Measurements from ENCODE around the gene SPRN. TPM values are rescaled to one million over a fixed set of nuclear protein-coding genes. Genes with fewer than 3 reads are reported as not detected.
A peak's percentile ranks its signal among the peaks of the same experiment; 100 is the strongest.

Gene SPRN
- total RNA-seq, 8 experiments from 2014 or later: 2.2 to 8.8 (median 3.4) TPM

- no peaks in the 10 kb centered on the region for H3K4me1 ChIP-seq (replicated peaks in 1 of 2)
- 30 to 90% (median 68%) methylated on average over 2 to 6 of the region's 7 CpGs; no CpG with 5 or more reads in 5 of the 10 experiments for WGBS, 10 experiments
- H3K4me3 ChIP-seq: no peak overlapping the region
- ATAC-seq (replicated peaks in 6 of 8): no peak
- in situ Hi-C loops (cut with MboI; ENCODE audit: low pct_unique_long_range_greater_than_20kb in 2 of 9, low sequenced_read_pairs in 9 of 9, unreplicated experiment in 9 of 9): no loop called here
- H3K27ac ChIP-seq: no peak overlapping the region
Observed at GRCh38 chr10:133461027-133461426, 36.6 kb upstream of the SPRN start.

DNA sequence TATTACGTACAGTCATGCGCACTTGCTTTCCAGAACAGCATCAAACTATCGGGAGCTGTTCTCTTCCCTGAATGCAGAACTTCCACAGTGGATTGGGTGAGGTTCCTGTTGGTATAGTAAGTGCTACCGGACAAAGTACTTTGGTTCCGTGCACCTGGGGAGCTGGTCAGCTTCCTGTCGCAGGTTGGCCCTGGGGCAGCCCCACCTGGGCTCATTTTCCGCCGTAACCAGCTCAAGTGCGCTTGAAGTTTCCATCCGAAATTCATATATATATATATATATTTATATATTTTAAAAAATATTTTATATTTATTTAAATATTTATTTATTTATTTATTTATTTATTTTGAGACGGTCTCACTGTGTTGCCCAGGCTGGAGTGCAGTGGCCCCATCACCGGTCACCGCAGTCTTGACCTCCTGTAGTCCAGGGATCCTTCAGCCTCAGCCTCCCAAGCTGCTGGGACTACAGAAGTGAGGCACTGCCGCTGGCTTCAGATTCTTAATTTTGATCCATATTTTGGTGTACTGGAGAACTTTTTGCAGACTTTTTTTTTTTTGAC, 35.9 kb upstream of the SPRN start:
- in situ Hi-C loops (cut with MboI; ENCODE audit: low pct_unique_long_range_greater_than_20kb in 2 of 9, low sequenced_read_pairs in 9 of 9, unreplicated experiment in 9 of 9): no loop called here

GRCh38 chr10:133459454-133460207, 35.2 kb upstream of the SPRN start:
- in situ Hi-C loops (cut with MboI; ENCODE audit: low pct_unique_long_range_greater_than_20kb in 2 of 9, low sequenced_read_pairs in 9 of 9, unreplicated experiment in 9 of 9): no loop called here
- H3K4me3 ChIP-seq: no peak overlapping the region
- WGBS, 10 experiments: 50 to 100% (median 83%) methylated on average over 2 to 3 of the region's 81 CpGs; no CpG with 5 or more reads in 7 of the 10 experiments
- H3K27ac ChIP-seq: no peak overlapping the region
- no peak for ATAC-seq (replicated peaks in 6 of 8)
- H3K4me1 ChIP-seq (replicated peaks in 1 of 2): no peaks in the 10 kb centered on the region

More for the DNA sequence above, 35.9 kb upstream of the SPRN start:
- Histone ChIP-seq H3K4me3 (no peak overlapping the region), H3K4me1 (replicated peaks in 1 of 2) (no peaks in the 10 kb centered on the region), H3K27ac (no peak overlapping the region)
- ATAC-seq (replicated peaks in 6 of 8): no peak
- 77 to 100% (median 88%) methylated on average over 1 to 11 of the region's 14 CpGs; no CpG with 5 or more reads in 1 of the 10 experiments for WGBS, 10 experiments

DNA sequence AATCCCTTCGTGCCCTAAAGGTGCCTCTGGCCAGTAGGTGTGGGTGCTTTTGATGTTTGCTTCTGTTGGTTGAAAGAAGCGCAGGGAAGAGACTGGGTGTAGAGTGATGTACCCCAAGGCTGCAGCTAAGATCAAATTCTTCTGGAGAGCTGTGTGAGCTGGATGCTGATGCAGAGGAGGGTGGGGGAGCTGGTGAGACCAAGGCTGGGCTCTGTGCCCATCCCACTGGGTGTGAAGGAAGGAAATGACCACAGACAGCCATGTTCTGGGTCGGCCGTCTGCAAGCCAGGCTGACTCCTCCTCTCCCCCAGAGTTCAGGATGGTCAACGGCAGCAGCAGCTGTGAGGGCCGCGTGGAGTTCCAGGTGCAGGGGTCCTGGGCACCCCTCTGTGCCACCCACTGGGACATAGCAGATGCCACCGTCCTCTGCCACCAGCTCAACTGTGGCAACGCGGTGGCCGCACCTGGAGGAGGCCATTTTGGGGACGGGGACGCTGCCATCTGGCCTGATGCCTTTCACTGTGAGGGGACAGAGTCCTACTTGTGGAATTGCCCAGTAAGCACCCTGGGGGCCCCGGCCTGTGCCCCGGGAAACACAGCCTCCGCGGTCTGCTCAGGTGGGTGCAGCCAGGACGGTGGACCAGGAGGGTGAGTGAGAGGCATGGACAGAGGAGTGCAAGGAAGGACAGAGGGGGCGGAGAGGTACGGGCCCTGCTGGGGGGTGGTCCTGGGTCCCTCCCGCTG, 34.5 kb upstream of the SPRN start:
- Histone ChIP-seq H3K4me3 (no peak overlapping the region), H3K4me1 (replicated peaks in 1 of 2) (no peaks in the 10 kb centered on the region), H3K27ac (no peak overlapping the region)
- peak in 1 of 8 experiments; percentile 30 for ATAC-seq (replicated peaks in 6 of 8)
- in situ Hi-C loops (cut with MboI; ENCODE audit: low pct_unique_long_range_greater_than_20kb in 2 of 9, low sequenced_read_pairs in 9 of 9, unreplicated experiment in 9 of 9): no loop called here
- WGBS, 10 experiments: 44 to 95% (median 86%) methylated on average over 2 to 13 of the region's 21 CpGs; no CpG with 5 or more reads in 4 of the 10 experiments

GRCh38 chr10:133458021-133458709, 33.7 kb upstream of the SPRN start:
- 20 to 76% methylated on average over 1 to 5 of the region's 40 CpGs; no CpG with 5 or more reads in 8 of the 10 experiments for WGBS, 10 experiments
- Histone ChIP-seq H3K4me3 (no peak overlapping the region), H3K4me1 (replicated peaks in 1 of 2) (no peaks in the 10 kb centered on the region), H3K27ac (no peak overlapping the region)
- no peak for ATAC-seq (replicated peaks in 6 of 8)
- in situ Hi-C loops (cut with MboI; ENCODE audit: low pct_unique_long_range_greater_than_20kb in 2 of 9, low sequenced_read_pairs in 9 of 9, unreplicated experiment in 9 of 9): no loop called here

- Histone ChIP-seq H3K27ac (no peak overlapping the region), H3K4me1 (replicated peaks in 1 of 2) (no peaks in the 10 kb centered on the region), H3K4me3 (no peak overlapping the region)
- in situ Hi-C loops (cut with MboI; ENCODE audit: low pct_unique_long_range_greater_than_20kb in 2 of 9, low sequenced_read_pairs in 9 of 9, unreplicated experiment in 9 of 9): no loop called here
- no peak for ATAC-seq (replicated peaks in 6 of 8)
- 48 to 100% (median 65%) methylated on average over 1 to 5 of the region's 34 CpGs; no CpG with 5 or more reads in 7 of the 10 experiments for WGBS, 10 experiments
Observed at GRCh38 chr10:133457100-133457841, 32.8 kb upstream of the SPRN start.

DNA sequence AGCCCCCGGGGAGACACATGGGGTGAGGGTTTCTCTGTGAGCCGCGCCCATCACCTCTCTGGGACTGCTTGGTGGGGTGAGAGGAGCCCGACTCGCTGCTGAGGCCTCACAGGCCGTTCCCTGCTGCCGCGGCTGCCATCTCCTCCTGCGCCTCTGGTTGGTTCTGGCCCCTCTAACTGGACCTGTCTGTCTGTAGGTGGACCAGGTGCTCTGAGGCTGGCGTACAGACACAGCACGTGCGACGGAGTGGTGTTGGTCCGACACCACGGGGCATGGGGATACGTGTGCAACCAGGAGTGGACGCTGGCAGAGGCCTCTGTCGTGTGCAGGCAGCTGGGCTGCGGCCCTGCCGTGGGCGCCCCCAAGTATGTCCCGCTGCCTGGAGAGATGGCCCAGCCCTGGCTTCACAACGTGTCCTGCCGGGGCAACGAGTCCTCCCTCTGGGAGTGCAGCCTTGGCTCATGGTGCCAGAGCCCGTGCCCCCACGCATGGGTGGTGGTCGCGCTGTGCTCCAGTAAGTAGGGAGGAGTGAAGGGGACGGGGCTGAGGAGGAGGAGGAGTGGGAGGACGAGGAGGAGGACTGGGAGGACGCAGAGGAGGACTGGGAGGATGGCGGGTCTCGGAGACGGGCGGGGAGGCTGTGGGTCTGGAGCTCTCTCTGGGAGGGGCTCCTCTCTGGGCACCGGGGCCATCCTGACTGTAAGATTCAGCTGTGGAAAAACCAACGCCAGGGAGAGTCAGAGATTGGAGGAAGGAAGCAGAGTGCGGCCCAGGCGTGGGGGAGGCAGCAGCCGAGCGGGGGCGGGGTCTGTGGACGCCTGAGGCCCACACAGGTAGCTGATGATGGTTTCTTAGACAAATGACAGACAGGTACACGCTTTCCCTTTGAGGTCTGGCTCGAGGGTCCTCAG, 31.9 kb upstream of the SPRN start:
- no peak overlapping the region for H3K4me3 ChIP-seq
- no peak for ATAC-seq (replicated peaks in 6 of 8)
- 27 to 64% (median 54%) methylated on average over 3 to 15 of the region's 46 CpGs; no CpG with 5 or more reads in 5 of the 10 experiments for WGBS, 10 experiments
- in situ Hi-C loops (cut with MboI; ENCODE audit: low pct_unique_long_range_greater_than_20kb in 2 of 9, low sequenced_read_pairs in 9 of 9, unreplicated experiment in 9 of 9): no loop called here
- no peak overlapping the region for H3K27ac ChIP-seq
- no peaks in the 10 kb centered on the region for H3K4me1 ChIP-seq (replicated peaks in 1 of 2)

GRCh38 chr10:133455611-133456031, 31.2 kb upstream of the SPRN start:
- in situ Hi-C loops (cut with MboI; ENCODE audit: low pct_unique_long_range_greater_than_20kb in 2 of 9, low sequenced_read_pairs in 9 of 9, unreplicated experiment in 9 of 9): no loop called here
- WGBS, 10 experiments: 80% methylated on average over 1 of the region's 7 CpGs; no CpG with 5 or more reads in 9 of the 10 experiments
- no peak overlapping the region for H3K4me3 ChIP-seq
- no peak overlapping the region for H3K27ac ChIP-seq
- ATAC-seq (replicated peaks in 6 of 8): no peak
- no peaks in the 10 kb centered on the region for H3K4me1 ChIP-seq (replicated peaks in 1 of 2)

- WGBS, 10 experiments: 36 to 80% (median 55%) methylated on average over 1 to 3 of the region's 5 CpGs; no CpG with 5 or more reads in 5 of the 10 experiments
- H3K4me1 ChIP-seq (replicated peaks in 1 of 2): no peaks in the 10 kb centered on the region
- in situ Hi-C loops (cut with MboI; ENCODE audit: low pct_unique_long_range_greater_than_20kb in 2 of 9, low sequenced_read_pairs in 9 of 9, unreplicated experiment in 9 of 9): no loop called here
- no peak overlapping the region for H3K4me3 ChIP-seq
- ATAC-seq (replicated peaks in 6 of 8): no peak
- H3K27ac ChIP-seq: no peak overlapping the region
Observed at GRCh38 chr10:133455196-133455595, 30.8 kb upstream of the SPRN start.

DNA sequence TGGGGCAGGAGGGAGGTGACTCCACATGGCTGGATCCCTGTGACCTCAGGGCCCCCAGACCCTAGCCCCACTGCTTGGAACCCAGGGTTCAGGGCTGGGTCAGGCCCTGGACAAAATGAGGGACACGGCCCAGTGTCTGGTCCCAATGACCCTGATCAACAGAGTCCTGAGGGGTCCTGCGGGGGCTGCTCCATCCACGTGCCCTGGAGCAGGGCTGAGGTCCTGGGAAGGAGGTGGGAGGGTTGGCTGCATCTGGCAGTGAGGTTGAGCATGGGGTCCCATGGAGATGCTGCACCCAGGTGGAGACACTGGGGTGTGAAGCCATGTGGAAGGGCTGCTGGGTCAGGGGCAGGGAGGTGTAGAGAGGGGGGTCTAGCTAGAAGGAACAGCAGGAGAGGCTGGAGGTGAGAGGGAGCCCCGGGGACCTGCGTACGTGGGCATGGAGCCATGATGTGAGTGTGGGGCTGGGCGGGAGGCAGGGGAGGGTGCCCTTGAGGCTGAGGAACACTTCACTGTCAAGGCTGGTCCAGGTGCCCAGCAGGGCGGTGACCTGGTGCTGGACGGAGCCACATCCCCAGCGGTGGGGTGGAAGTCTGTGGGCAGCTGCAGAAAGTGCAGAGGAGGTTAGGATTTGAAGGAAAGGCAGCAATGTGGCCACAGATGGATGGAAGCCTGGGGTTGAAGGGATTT, 29.9 kb upstream of the SPRN start:
- no peak overlapping the region for H3K4me3 ChIP-seq
- no peaks in the 10 kb centered on the region for H3K4me1 ChIP-seq (replicated peaks in 1 of 2)
- WGBS, 10 experiments: 0 to 57% (median 37%) methylated on average over 1 to 6 of the region's 10 CpGs; no CpG with 5 or more reads in 4 of the 10 experiments
- H3K27ac ChIP-seq: no peak overlapping the region
- in situ Hi-C loops (cut with MboI; ENCODE audit: low pct_unique_long_range_greater_than_20kb in 2 of 9, low sequenced_read_pairs in 9 of 9, unreplicated experiment in 9 of 9): no loop called here
- no peak for ATAC-seq (replicated peaks in 6 of 8)

DNA sequence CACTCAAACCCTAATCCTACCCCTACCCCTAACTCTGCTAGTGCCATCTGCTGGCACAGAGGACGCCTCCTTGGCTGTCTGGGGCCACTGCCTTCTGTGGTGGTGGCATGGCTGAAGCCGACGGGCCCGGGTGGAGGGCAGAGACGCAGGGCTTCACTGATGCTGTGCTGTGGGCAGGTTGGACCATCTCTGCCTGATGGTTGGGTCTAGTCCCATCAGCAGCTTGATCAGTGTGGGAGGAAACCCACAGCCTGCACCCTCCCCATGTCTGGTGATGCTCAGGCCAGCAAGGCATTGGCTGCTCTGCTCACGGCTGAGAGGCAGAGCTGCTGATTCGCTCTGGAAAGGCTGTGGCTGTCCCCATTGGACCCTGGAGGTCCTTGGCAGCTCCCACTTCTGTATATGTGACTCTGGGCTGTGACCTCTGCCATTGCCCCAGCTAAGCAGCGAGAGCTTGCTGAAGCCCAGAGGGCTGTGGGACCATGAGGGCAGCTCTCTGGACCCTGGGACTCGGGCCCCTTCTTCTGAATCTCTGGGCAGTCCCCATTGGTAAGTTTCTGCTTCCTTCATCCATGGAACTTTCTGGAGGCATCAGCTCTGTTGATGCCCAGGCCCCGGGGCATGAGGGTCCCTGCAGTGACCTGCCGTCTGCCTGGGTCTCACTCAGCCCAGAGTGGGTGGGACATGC, 29.2 kb upstream of the SPRN start, which contains the start of gene SCART1:
Gene SCART1, plus strand, starts transcription at position 430 of the 688 bp plus-strand sequence. Its CDS starts 53 bp downstream, at position 483.
- in situ Hi-C loops (cut with MboI; ENCODE audit: low pct_unique_long_range_greater_than_20kb in 2 of 9, low sequenced_read_pairs in 9 of 9, unreplicated experiment in 9 of 9): no loop called here
- WGBS, 10 experiments: 0 to 80% (median 60%) methylated on average over 1 to 6 of the region's 11 CpGs; no CpG with 5 or more reads in 6 of the 10 experiments
- H3K27ac ChIP-seq: no peak within 1 kb of the TSS
- H3K4me1 ChIP-seq (replicated peaks in 1 of 2): no peaks in the 10 kb centered on the region
- no peak within 1 kb of the TSS for H3K4me3 ChIP-seq
- ATAC-seq (replicated peaks in 6 of 8): no peak

Data from motor neuron (in vitro differentiated cells).